Measurements from ENCODE around the gene APBA1.

The APBA1 gene

GRCh38 chr9:69655065-69655464 lies 17.1 kb downstream of the APBA1 start:
- no peak for DNase-seq

- no peak for DNase-seq
Observed at GRCh38 chr9:69653261-69653660, 18.9 kb downstream of the APBA1 start.

GRCh38 chr9:69649566-69650250 lies 22.5 kb downstream of the APBA1 start:
- no peak for DNase-seq

GRCh38 chr9:69647804-69648203 lies 24.4 kb downstream of the APBA1 start:
- DNase-seq, result no peak

- DNase-seq, result no peak
Observed at GRCh38 chr9:69646810-69647209, 25.4 kb downstream of the APBA1 start.

GRCh38 chr9:69645488-69645887 lies 26.7 kb downstream of the APBA1 start:
- no peak for DNase-seq

- DNase-seq, result no peak
Observed at GRCh38 chr9:69643098-69643497, 29.1 kb downstream of the APBA1 start.

GRCh38 chr9:69637817-69638200 lies 34.4 kb downstream of the APBA1 start:
- DNase-seq, result no peak

- no peak for DNase-seq
Observed at GRCh38 chr9:69637193-69637816, 34.9 kb downstream of the APBA1 start.

- no peak for DNase-seq
Observed at GRCh38 chr9:69633716-69634115, 38.5 kb downstream of the APBA1 start.

- DNase-seq, result no peak
Observed at GRCh38 chr9:69632768-69633167, 39.4 kb downstream of the APBA1 start.

GRCh38 chr9:69627281-69627680 lies 44.9 kb downstream of the APBA1 start:
- DNase-seq, result no peak

- no peak for DNase-seq
Observed at GRCh38 chr9:69623276-69623675, 48.9 kb downstream of the APBA1 start.

GRCh38 chr9:69622676-69623075 lies 49.5 kb downstream of the APBA1 start:
- no peak for DNase-seq

- DNase-seq, result no peak
Observed at GRCh38 chr9:69621730-69622460, 50.3 kb downstream of the APBA1 start.

- no peak for DNase-seq
Observed at GRCh38 chr9:69620731-69621130, 51.4 kb downstream of the APBA1 start.

GRCh38 chr9:69619233-69619632 lies 52.9 kb downstream of the APBA1 start:
- DNase-seq, result no peak

GRCh38 chr9:69617006-69617405 lies 55.2 kb downstream of the APBA1 start:
- no peak for DNase-seq

GRCh38 chr9:69615880-69616279 lies 56.3 kb downstream of the APBA1 start:
- no peak for DNase-seq

GRCh38 chr9:69611221-69611620 lies 61.0 kb downstream of the APBA1 start:
- no peak for DNase-seq

GRCh38 chr9:69609156-69609555 lies 63.0 kb downstream of the APBA1 start:
- no peak for DNase-seq

- no peak for DNase-seq
Observed at GRCh38 chr9:69606089-69606488, 66.1 kb downstream of the APBA1 start.

- DNase-seq, result no peak
Observed at GRCh38 chr9:69605406-69605805, 66.8 kb downstream of the APBA1 start.

- DNase-seq, result no peak
Observed at GRCh38 chr9:69604568-69605219, 67.5 kb downstream of the APBA1 start.
